Fibroblast of lung (primary cell): ENCODE measurements around the gene TNFRSF9. TPM values are rescaled to one million over a fixed set of nuclear protein-coding genes. Genes with fewer than 3 reads are reported as not detected.
A peak's percentile ranks its signal among the peaks of the same experiment; 100 is the strongest.

Experiments
- DNase-seq, 2 donors: peaks; one replicate each; pipeline versions ENCODE4 v3.0.0 to v3.0.0-alpha.2; 2010; ENCODE audit warnings: low read depth in 2 of 2
- H2AFZ ChIP-seq: 2 replicates; pipeline ENCODE4 v1.5.1; 2012; ENCODE audit warnings: low read length, control low read depth, inconsistent platforms
- H3K27ac ChIP-seq: 2 replicates; pipeline ENCODE4 v1.5.1; 2011; ENCODE audit warnings: low read length, control low read depth; ENCODE audit not compliant: insufficient read depth
- H3K27me3 ChIP-seq: 2 replicates; pipeline ENCODE4 v1.5.1; 2011; ENCODE audit warnings: mild to moderate bottlenecking, low read length; ENCODE audit not compliant: control insufficient read depth, insufficient read depth
- H3K36me3 ChIP-seq: 2 replicates; pipeline ENCODE4 v1.5.1; 2011; ENCODE audit warnings: low read length; ENCODE audit not compliant: control insufficient read depth, insufficient read depth
- H3K4me1 ChIP-seq: 2 replicates; pipeline ENCODE4 v1.5.1; 2011; ENCODE audit warnings: low read length; ENCODE audit not compliant: control insufficient read depth, insufficient read depth; ENCODE audit errors: extremely low read depth
- H3K4me2 ChIP-seq: 2 replicates; pipeline ENCODE4 v1.5.1; 2011; ENCODE audit warnings: low read length, control low read depth; ENCODE audit not compliant: insufficient read depth; ENCODE audit errors: extremely low read depth
- H3K4me3 ChIP-seq, 4 experiments: fragments of 200-600 bp in 1 of 4; sonication (generic) in 1 of 4; replicated peaks in 1 of 4; 2 replicates each; pipeline ENCODE4 v1.5.1; 2011 to 2016; ENCODE audit warnings: low read length in 4 of 4, low read depth in 3 of 4, mild to moderate bottlenecking in 3 of 4, control low read depth in 2 of 4, inconsistent platforms in 1 of 4, mixed read lengths in 1 of 4; ENCODE audit not compliant: insufficient read depth in 1 of 4; ENCODE audit errors: control extremely low read depth in 1 of 4
- H3K79me2 ChIP-seq: 2 replicates; pipeline ENCODE4 v1.5.1; 2012; ENCODE audit warnings: mild to moderate bottlenecking, low read length, inconsistent platforms; ENCODE audit not compliant: control insufficient read depth, insufficient read depth
- H3K9ac ChIP-seq: 2 replicates; pipeline ENCODE4 v1.5.1; 2011; ENCODE audit warnings: mild to moderate bottlenecking, low read length, control low read depth; ENCODE audit not compliant: insufficient read depth
- H3K9me3 ChIP-seq: 2 replicates; pipeline ENCODE4 v1.5.1; 2012; ENCODE audit warnings: low read depth, low read length; ENCODE audit not compliant: control insufficient read depth, insufficient read depth
- H4K20me1 ChIP-seq: 2 replicates; pipeline ENCODE4 v1.5.1; 2011; ENCODE audit warnings: low read length; ENCODE audit not compliant: control insufficient read depth, insufficient read depth; ENCODE audit errors: extremely low read depth
- EZH2 ChIP-seq: IDR thresholded peaks from 2 replicates; pipeline ENCODE4 v1.5.1; 2012; ENCODE audit warnings: low read length, control low read depth, mild to moderate bottlenecking; ENCODE audit errors: missing control alignments
- polyA plus RNA-seq, 2 donors: library from polyadenylated mRNA; depleted of rRNA in 1 of 2; stranded (reverse) in 1 of 2; unstranded in 1 of 2; fragments of >200 nt; gene quantifications; 2 replicates each; pipeline ENCODE4 v1.2.1, GENCODE V29; 2011 to 2012; ENCODE audit warnings: missing spikeins in 1 of 2
- total RNA-seq: library from RNA; depleted of rRNA; stranded (reverse); fragments of >200 nt; gene quantifications from 2 replicates; pipeline ENCODE4 v1.2.1, GENCODE V29; 2014
- TF ChIP-seq, protein P1 (sequence below), 2 donors: IDR thresholded peaks in 1 of 2; conservative IDR thresholded peaks in 1 of 2; 1 replicate in 1 of 2; 2 replicates in 1 of 2; pipeline ENCODE4 v1.5.1; 2011 to 2012; ENCODE audit warnings: low read length in 2 of 2, control low read depth in 1 of 2, inconsistent platforms in 1 of 2, low read depth in 1 of 2, mild to moderate bottlenecking in 1 of 2

Gene TNFRSF9
- total and polyA plus RNA-seq, 2 donors (not counting 1 experiment from before 2014, with no cell fraction given): 0.02 TPM; not detected in 1

DNA sequence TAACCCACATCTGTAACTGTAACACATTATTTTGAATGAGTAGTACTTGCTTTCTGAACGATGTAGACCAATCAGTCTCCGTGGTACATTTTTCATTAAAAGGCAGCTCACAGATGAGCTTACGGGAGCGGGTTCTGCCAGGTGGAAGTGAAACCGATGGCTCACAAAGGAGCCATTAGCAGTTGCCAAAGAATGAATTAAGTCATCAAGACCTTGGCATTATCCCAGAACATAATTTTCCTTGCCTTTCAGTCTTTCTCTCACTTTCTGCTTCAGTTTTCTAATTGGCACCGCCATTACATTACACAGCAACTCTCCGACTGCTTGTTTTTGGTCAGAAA, 54.3 kb downstream of the TNFRSF9 start:
- peak in 1 of 2 donors; percentile 78 for DNase-seq
- Histone ChIP-seq H3K4me2 (no peak overlapping the region), H3K36me3 (no peaks in the 10 kb centered on the region), H3K27ac (no peak overlapping the region), H3K79me2 (no peaks in the 10 kb centered on the region), H3K27me3 (no peaks in the 10 kb centered on the region), H3K4me3 (no peak overlapping the region), H3K9ac (no peak overlapping the region), H2AFZ (no peak overlapping the region), H3K4me1 (no peaks in the 10 kb centered on the region), H3K9me3 (no peaks in the 10 kb centered on the region), H4K20me1 (no peaks in the 10 kb centered on the region)
- TF ChIP-seq, protein P1, sequence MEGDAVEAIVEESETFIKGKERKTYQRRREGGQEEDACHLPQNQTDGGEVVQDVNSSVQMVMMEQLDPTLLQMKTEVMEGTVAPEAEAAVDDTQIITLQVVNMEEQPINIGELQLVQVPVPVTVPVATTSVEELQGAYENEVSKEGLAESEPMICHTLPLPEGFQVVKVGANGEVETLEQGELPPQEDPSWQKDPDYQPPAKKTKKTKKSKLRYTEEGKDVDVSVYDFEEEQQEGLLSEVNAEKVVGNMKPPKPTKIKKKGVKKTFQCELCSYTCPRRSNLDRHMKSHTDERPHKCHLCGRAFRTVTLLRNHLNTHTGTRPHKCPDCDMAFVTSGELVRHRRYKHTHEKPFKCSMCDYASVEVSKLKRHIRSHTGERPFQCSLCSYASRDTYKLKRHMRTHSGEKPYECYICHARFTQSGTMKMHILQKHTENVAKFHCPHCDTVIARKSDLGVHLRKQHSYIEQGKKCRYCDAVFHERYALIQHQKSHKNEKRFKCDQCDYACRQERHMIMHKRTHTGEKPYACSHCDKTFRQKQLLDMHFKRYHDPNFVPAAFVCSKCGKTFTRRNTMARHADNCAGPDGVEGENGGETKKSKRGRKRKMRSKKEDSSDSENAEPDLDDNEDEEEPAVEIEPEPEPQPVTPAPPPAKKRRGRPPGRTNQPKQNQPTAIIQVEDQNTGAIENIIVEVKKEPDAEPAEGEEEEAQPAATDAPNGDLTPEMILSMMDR (conservative IDR thresholded peaks at IDR 0.05 in 1 of 2, IDR thresholded peaks at IDR 0.05 in 1 of 2; ENCODE audit: low read depth in 1 of 2, low read length in 2 of 2): no peak
- no peak for TF ChIP-seq EZH2

DNA sequence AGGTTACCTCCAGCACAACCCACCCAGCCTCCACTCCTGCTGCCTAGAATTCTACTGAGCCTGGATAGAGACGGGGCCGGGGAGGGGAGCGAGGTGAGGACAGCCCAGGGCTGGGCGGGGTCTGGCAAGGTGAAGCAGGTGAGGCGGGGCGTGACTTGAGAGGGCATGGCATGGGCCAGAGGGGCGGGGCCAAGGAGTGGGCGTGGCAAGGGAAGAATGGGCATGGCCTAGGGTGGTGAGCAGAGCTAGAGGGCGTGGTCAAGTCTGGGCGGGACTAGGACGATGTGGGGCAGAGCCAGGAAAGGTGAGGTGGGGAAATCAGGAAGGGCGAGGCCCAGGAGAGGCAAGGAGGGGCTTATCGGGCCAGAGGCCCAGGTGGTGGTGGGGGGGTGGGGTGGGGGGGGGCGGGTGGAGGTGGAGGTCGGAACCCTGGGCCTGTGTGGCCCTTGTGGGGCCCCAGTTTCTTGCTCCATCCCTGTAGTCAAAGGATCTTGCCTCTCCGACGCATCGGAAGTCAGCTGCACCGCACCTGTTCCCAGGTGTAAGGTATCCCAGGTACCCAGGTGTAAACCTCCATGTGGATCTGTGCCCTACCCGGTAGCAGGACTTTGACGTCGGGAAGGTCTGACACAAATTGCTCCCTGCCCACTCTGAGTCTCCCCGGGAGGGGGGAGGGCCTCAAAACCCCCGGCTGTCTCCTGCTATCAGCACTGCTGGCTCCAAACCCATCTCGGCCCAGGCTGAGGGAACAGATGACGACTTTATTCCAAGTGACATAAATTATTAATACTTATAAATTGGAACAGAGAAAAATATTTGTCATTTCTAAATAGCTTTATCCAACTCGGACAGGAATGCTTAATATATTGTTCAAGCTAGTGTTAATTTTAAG, 54.9 kb downstream of the TNFRSF9 start:
- Histone ChIP-seq H3K9ac (no peak overlapping the region), H3K4me2 (no peak overlapping the region), H3K9me3 (no peaks in the 10 kb centered on the region), H3K27me3 (no peaks in the 10 kb centered on the region), H4K20me1 (no peaks in the 10 kb centered on the region), H3K4me3 (no peak overlapping the region), H3K36me3 (no peaks in the 10 kb centered on the region), H3K79me2 (no peaks in the 10 kb centered on the region), H3K27ac (no peak overlapping the region), H3K4me1 (no peaks in the 10 kb centered on the region), H2AFZ (no peak overlapping the region)
- TF ChIP-seq, protein P1 (conservative IDR thresholded peaks at IDR 0.05 in 1 of 2, IDR thresholded peaks at IDR 0.05 in 1 of 2; ENCODE audit: low read depth in 1 of 2, low read length in 2 of 2): no peak
- no peak for TF ChIP-seq EZH2
- DNase-seq: no peak

GRCh38 chr1:7884757-7885156, 55.9 kb downstream of the TNFRSF9 start:
- no peak overlapping the region for H2AFZ ChIP-seq
- no peak overlapping the region for H3K4me3 ChIP-seq
- H3K27me3 ChIP-seq: no peaks in the 10 kb centered on the region
- H3K9me3 ChIP-seq: no peaks in the 10 kb centered on the region
- TF ChIP-seq, protein P1 (conservative IDR thresholded peaks at IDR 0.05 in 1 of 2, IDR thresholded peaks at IDR 0.05 in 1 of 2; ENCODE audit: low read depth in 1 of 2, low read length in 2 of 2): no peak
- TF ChIP-seq EZH2: no peak
- DNase-seq: no peak
- no peak overlapping the region for H3K4me2 ChIP-seq
- no peaks in the 10 kb centered on the region for H3K36me3 ChIP-seq
- no peaks in the 10 kb centered on the region for H4K20me1 ChIP-seq
- H3K79me2 ChIP-seq: no peaks in the 10 kb centered on the region
- H3K9ac ChIP-seq: no peak overlapping the region
- no peak overlapping the region for H3K27ac ChIP-seq
- H3K4me1 ChIP-seq: no peaks in the 10 kb centered on the region
